H1 (cell line): ENCODE data around the gene ZGLP1. TPM values are rescaled to one million over a fixed set of nuclear protein-coding genes. Genes with fewer than 3 reads are reported as not detected.

Source experiments
- CTCF ChIA-PET: fragments of 300-600 bp; sonication (Branson Sonifier 250); formaldehyde crosslinking; loops from one replicate; lab custom pipeline; 2021; ENCODE audit not compliant: partially characterized antibody; lab: Charles Lee
- POLR2A ChIA-PET: fragments of 300-600 bp; sonication (Branson Sonifier 250); formaldehyde crosslinking; loops from one replicate; lab custom pipeline; 2021; ENCODE audit warnings: inconsistent platforms; ENCODE audit not compliant: partially characterized antibody; lab: Charles Lee
- DNase-seq, 2 experiments: peaks; one replicate each; pipeline versions ENCODE4 v3.0.0 to v3.0.0-alpha.2; 2010 to 2022; ENCODE audit warnings: low spot score in 2 of 2, low read depth in 1 of 2, mixed read lengths in 1 of 2
- FAIRE-seq: peaks from 2 replicates; lab custom pipeline; 2011; peaks lifted over from hg19 to GRCh38; lab: Jason Lieb, UNC
- H2AFZ ChIP-seq: 2 replicates; pipeline ENCODE4 v1.8.1; 2012; ENCODE audit warnings: low read length, inconsistent platforms
- H2AK5ac ChIP-seq: 2 replicates; pipeline ENCODE4 v1.6.1; 2013; ENCODE audit warnings: low read depth, low read length
- H2BK120ac ChIP-seq: replicated peaks from 2 replicates; pipeline ENCODE3; 2013; ENCODE audit warnings: low read depth, low read length, inconsistent platforms
- H2BK12ac ChIP-seq: 2 replicates; pipeline ENCODE4 v1.6.1; 2013; ENCODE audit warnings: low read depth, low read length
- H2BK15ac ChIP-seq: 2 replicates; pipeline ENCODE4 v1.6.1; 2013; ENCODE audit warnings: low read length
- H2BK20ac ChIP-seq: 2 replicates; pipeline ENCODE4 v1.6.1; 2013; ENCODE audit warnings: low read length
- H2BK5ac ChIP-seq: 2 replicates; pipeline ENCODE4 v1.6.1; 2013; ENCODE audit warnings: low read depth, low read length
- H3K14ac ChIP-seq: 2 replicates; pipeline ENCODE4 v1.6.1; 2013; ENCODE audit warnings: inconsistent platforms; ENCODE audit not compliant: insufficient read length
- H3K18ac ChIP-seq: 2 replicates; pipeline ENCODE4 v1.6.1; 2013; ENCODE audit warnings: low read length; ENCODE audit errors: extremely low read depth
- H3K23ac ChIP-seq: 2 replicates; pipeline ENCODE4 v1.6.1; 2013; ENCODE audit warnings: inconsistent platforms; ENCODE audit not compliant: insufficient read length
- H3K23me2 ChIP-seq: 2 replicates; pipeline ENCODE4 v1.6.1; 2013; ENCODE audit warnings: low read depth, low read length
- H3K27ac ChIP-seq: 2 replicates; pipeline ENCODE4 v1.6.1; 2011; ENCODE audit warnings: low read depth, low read length, inconsistent platforms
- H3K27me3 ChIP-seq, 4 experiments: replicated peaks in 1 of 4; 1 replicate in 1 of 4; 2 replicates in 3 of 4; pipeline versions ENCODE4 v1.6.1 to v1.8.1; 2011 to 2013; ENCODE audit warnings: low read length in 3 of 4, mild to moderate bottlenecking in 3 of 4, inconsistent platforms in 2 of 4, mixed read lengths in 2 of 4, moderate library complexity in 1 of 4; ENCODE audit not compliant: control insufficient read depth in 3 of 4, insufficient read depth in 3 of 4; ENCODE audit errors: extremely low read depth in 1 of 4
- H3K36me3 ChIP-seq, 4 experiments: 2 replicates each; pipeline versions ENCODE4 v1.6.1 to v1.8.1; 2011 to 2013; ENCODE audit warnings: mild to moderate bottlenecking in 4 of 4, low read length in 3 of 4, moderate library complexity in 2 of 4, control low read depth in 1 of 4, inconsistent platforms in 1 of 4; ENCODE audit not compliant: insufficient read depth in 4 of 4, control insufficient read depth in 2 of 4
- H3K4ac ChIP-seq: replicated peaks from 2 replicates; pipeline ENCODE3; 2013; ENCODE audit warnings: low read length, low read depth, mixed read lengths, inconsistent platforms; ENCODE audit not compliant: insufficient read length
- H3K4me1 ChIP-seq, 4 experiments: replicated peaks in 1 of 4; 1 replicate in 1 of 4; 2 replicates in 3 of 4; pipeline versions ENCODE4 v1.6.1 to v1.8.1; 2011 to 2013; ENCODE audit warnings: low read length in 3 of 4, inconsistent platforms in 2 of 4, mixed read lengths in 1 of 4; ENCODE audit not compliant: insufficient read depth in 4 of 4, control insufficient read depth in 3 of 4
- H3K4me2 ChIP-seq, 2 experiments: 2 replicates each; pipeline versions ENCODE4 v1.6.1 to v1.8.1; 2011 to 2013; ENCODE audit warnings: low read depth in 2 of 2, low read length in 2 of 2, control low read depth in 1 of 2, inconsistent platforms in 1 of 2, mild to moderate bottlenecking in 1 of 2; ENCODE audit not compliant: insufficient read depth in 1 of 2
- H3K4me3 ChIP-seq, 4 experiments: fragments of 200-600, 300-600 bp in 1 of 4; sonication (generic), shearing (Covaris generic), sonication (Bioruptor Twin) in 1 of 4; 2 replicates each; pipeline versions ENCODE4 v1.5.1 to v1.8.1; 2011 to 2016; ENCODE audit warnings: low read length in 4 of 4, low read depth in 3 of 4, control low read depth in 2 of 4, inconsistent platforms in 2 of 4, mild to moderate bottlenecking in 2 of 4, mixed read lengths in 1 of 4, moderate library complexity in 1 of 4; ENCODE audit not compliant: insufficient read depth in 2 of 4; ENCODE audit errors: extremely low read depth in 1 of 4
- H3K56ac ChIP-seq: replicated peaks from 2 replicates; pipeline ENCODE3; 2013; ENCODE audit warnings: low read depth, mild to moderate bottlenecking, mixed read lengths, low read length, inconsistent platforms; ENCODE audit not compliant: insufficient read length
- H3K79me1 ChIP-seq: 2 replicates; pipeline ENCODE4 v1.6.1; 2013; ENCODE audit warnings: low read depth, low read length, control low read depth
- H3K79me2 ChIP-seq, 2 experiments: 2 replicates each; pipeline versions ENCODE4 v1.6.1 to v1.8.1; 2012 to 2013; ENCODE audit warnings: low read length in 2 of 2, mild to moderate bottlenecking in 2 of 2, inconsistent platforms in 1 of 2; ENCODE audit not compliant: insufficient read depth in 2 of 2, control insufficient read depth in 1 of 2
- H3K9ac ChIP-seq, 4 experiments: replicated peaks in 1 of 4; 1 replicate in 1 of 4; 2 replicates in 3 of 4; pipeline versions ENCODE4 v1.6.1 to v1.8.1; 2011 to 2013; ENCODE audit warnings: low read depth in 3 of 4, low read length in 3 of 4, control low read depth in 2 of 4, mild to moderate bottlenecking in 2 of 4, moderate library complexity in 2 of 4, inconsistent platforms in 1 of 4; ENCODE audit errors: extremely low read depth in 1 of 4
- H3K9me3 ChIP-seq, 2 experiments: 2 replicates each; pipeline versions ENCODE4 v1.6.1 to v1.8.1; 2012 to 2013; ENCODE audit warnings: mild to moderate bottlenecking in 2 of 2, moderate library complexity in 2 of 2, control low read depth in 1 of 2, inconsistent platforms in 1 of 2, low read depth in 1 of 2, low read length in 1 of 2, mixed read lengths in 1 of 2; ENCODE audit not compliant: insufficient read depth in 2 of 2
- H4K20me1 ChIP-seq, 2 experiments: replicated peaks in 1 of 2; 2 replicates each; pipeline versions ENCODE3 to v1.8.1; 2011 to 2013; ENCODE audit warnings: inconsistent platforms in 2 of 2, low read length in 2 of 2, mild to moderate bottlenecking in 1 of 2; ENCODE audit not compliant: insufficient read depth in 2 of 2, control insufficient read depth in 1 of 2
- H4K5ac ChIP-seq: 2 replicates; pipeline ENCODE4 v1.6.1; 2013; ENCODE audit warnings: low read length, low read depth, mixed read lengths, inconsistent platforms; ENCODE audit not compliant: insufficient read length
- H4K8ac ChIP-seq: 2 replicates; pipeline ENCODE4 v1.8.0; 2013; ENCODE audit warnings: mild to moderate bottlenecking, moderate library complexity, low read length, inconsistent platforms; ENCODE audit not compliant: insufficient read depth; ENCODE audit errors: extremely low read depth
- H4K91ac ChIP-seq: replicated peaks from 2 replicates; pipeline ENCODE3; 2013; ENCODE audit warnings: low read length, mixed read lengths, inconsistent platforms; ENCODE audit not compliant: insufficient read length
- CBX5 ChIP-seq: fragments of 300-800, 300-1000 bp; sonication (generic); IDR thresholded peaks from 2 replicates; pipeline ENCODE4 v1.7.1; 2016; ENCODE audit warnings: antibody characterized with exemption, low read length, low read depth
- KDM4A ChIP-seq: IDR thresholded peaks from one replicate; pipeline ENCODE4 v1.7.1; 2012; ENCODE audit warnings: low read depth, mild to moderate bottlenecking, moderate library complexity, low read length, inconsistent platforms; ENCODE audit not compliant: severe bottlenecking
- MAFK ChIP-seq: IDR thresholded peaks from 2 replicates; pipeline ENCODE4 v1.6.1; 2012; ENCODE audit warnings: low read depth, mild to moderate bottlenecking, improper control_type of control experiment, low read length
- NANOG ChIP-seq: IDR thresholded peaks from 2 replicates; pipeline ENCODE4 v1.6.1; 2011; ENCODE audit warnings: low read length, low read depth, mild to moderate bottlenecking, inconsistent platforms; ENCODE audit not compliant: insufficient read depth, poor library complexity, severe bottlenecking
- POLR2A ChIP-seq, 2 experiments: IDR thresholded peaks; 1 replicate in 1 of 2; 2 replicates in 1 of 2; pipeline ENCODE4 v1.6.1; 2011; ENCODE audit warnings: low read depth in 2 of 2, low read length in 2 of 2, mild to moderate bottlenecking in 2 of 2; ENCODE audit errors: control extremely low read depth in 1 of 2
- POLR2AphosphoS5 ChIP-seq: IDR thresholded peaks from 2 replicates; pipeline ENCODE4 v1.6.1; 2011; ENCODE audit warnings: low read depth, low read length
- SRF ChIP-seq: IDR thresholded peaks from 2 replicates; pipeline ENCODE4 v1.6.1; 2011; ENCODE audit warnings: mild to moderate bottlenecking, low read depth, low read length, moderate library complexity
- YY1 ChIP-seq: IDR thresholded peaks from 2 replicates; pipeline ENCODE4 v1.6.1; 2011; ENCODE audit warnings: low read depth, mild to moderate bottlenecking, low read length
- whole genome bisulfite sequencing, 2 experiments: shearing (Covaris generic) in 1 of 2; methylation state at CpG; one replicate each; pipeline versions ENCODE4 v1.1.6 to v1.1.7; 2013 to 2015; ENCODE audit warnings: low lambda C conversion rate in 2 of 2, mixed read lengths in 2 of 2, inconsistent platforms in 1 of 2, low coverage in 1 of 2, missing lambda C conversion rate in 1 of 2; ENCODE audit not compliant: insufficient replicate concordance in 2 of 2, insufficient coverage in 1 of 2, insufficient read length in 1 of 2; ENCODE audit errors: extremely low coverage in 1 of 2, missing lambda C conversion rate in 1 of 2; 5-methylcytosine and 5-hydroxymethylcytosine counted together
- polyA plus RNA-seq, 7 experiments: library from polyadenylated mRNA; depleted of rRNA in 3 of 7; stranded (reverse) in 5 of 7; unstranded in 2 of 7; fragments of >200 nt in 5 of 7; fragments of 200-250 nt in 2 of 7; gene quantifications; 1 replicate in 5 of 7; 2 replicates in 1 of 7; 4 replicates in 1 of 7; pipeline versions ENCODE4 v1.2.1 to v1.2.3, GENCODE V29; 2011 to 2013; ENCODE audit warnings: missing spikeins in 2 of 7, mixed read lengths in 2 of 7
- total RNA-seq: library from RNA; stranded (reverse); fragmentation: NEBNext Ultra II Directional; extraction: Animal tissue kit (Norgen Biotek cat#: 25700); gene quantifications from 2 replicates; pipeline ENCODE4 v1.2.1, GENCODE V29; 2021

The ZGLP1 gene
- total and polyA plus RNA-seq, 2 of the 8 experiments (the other 6 are each of a cell fraction or from before 2014, with no cell fraction given) = 4.2 to 5.1 TPM

DNA sequence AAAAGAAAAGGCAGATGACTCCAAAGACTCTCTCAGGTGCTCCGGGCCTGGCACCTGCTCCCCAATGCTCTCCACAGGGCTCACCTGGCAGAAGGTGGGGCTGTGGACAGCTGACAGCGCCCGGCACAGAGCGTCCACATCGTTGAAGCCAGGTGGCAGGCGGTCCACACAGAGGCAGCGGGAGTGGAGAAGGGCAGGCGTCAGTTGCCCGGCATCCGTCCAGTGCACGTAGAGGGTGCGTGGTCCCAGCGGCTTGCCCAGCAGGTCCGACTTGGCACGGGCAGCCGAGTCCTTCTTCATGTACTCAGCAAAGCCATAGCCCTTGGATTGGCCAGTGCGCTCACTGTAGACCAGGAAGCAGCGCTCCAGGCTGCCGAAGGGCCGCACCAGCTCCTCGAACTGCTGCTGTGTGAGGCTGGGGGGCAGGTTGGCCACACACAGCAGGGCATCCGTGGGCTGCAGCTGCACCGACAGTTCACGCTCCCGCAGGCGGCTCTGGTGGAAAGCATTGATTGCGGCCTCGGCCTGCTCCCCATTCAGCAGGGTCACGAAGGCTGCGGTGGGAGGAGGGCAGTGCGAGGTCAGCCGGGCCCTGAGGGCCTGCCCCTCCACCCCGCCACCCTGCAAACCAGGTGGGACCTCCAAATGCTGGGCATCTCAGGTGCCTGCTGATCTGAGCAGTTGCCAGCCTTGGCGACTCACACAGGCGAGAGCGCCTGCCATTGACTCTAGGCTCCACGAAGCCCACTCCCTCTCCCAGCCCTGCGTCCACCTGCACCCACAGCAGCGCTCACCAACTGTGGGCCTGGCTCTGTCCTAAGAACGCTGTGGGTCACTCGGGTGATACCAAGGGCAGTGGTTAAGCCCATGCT lies 19.2 kb upstream of the ZGLP1 start:
- Histone ChIP-seq H3K56ac (no peak overlapping the region), H3K36me3 (peaks cover 29 to 57% (median 47%) of the 10 kb centered on the region in 4 experiments), H3K27me3 (no peaks in the 10 kb centered on the region), H4K5ac (no peak overlapping the region), H4K20me1 (peaks cover 9 to 19% of the 10 kb centered on the region in 2 experiments), H3K9ac (no peak overlapping the region), H2BK5ac (no peak overlapping the region; the same call in 1 of the 2 replicates), H3K79me2 (peaks cover 5 to 24% of the 10 kb centered on the region in 2 experiments), H2BK120ac (no peak overlapping the region), H3K23ac (no peak overlapping the region), H3K23me2 (peaks cover 3% of the 10 kb centered on the region), H3K4ac (no peak overlapping the region), H2AK5ac (no peak overlapping the region), H2BK12ac (no peak overlapping the region), H2BK20ac (no peak overlapping the region), H3K18ac (no peak overlapping the region), H3K27ac (no peak overlapping the region), H4K8ac (no peak overlapping the region), H3K9me3 (no peaks in the 10 kb centered on the region), H3K14ac (no peak overlapping the region), H3K4me3 (no peak overlapping the region), H3K4me1 (peaks cover 0 to 6% (median 3%) of the 10 kb centered on the region in 4 experiments; a peak in 5 of 7 replicates), H2BK15ac (no peak overlapping the region), H4K91ac (no peak overlapping the region), H3K79me1 (peaks cover 7% of the 10 kb centered on the region), H2AFZ (no peak overlapping the region), H3K4me2 (no peak overlapping the region)
- WGBS, 2 experiments = 98% methylated on average over 37 of the region's 41 CpGs; no CpG with 5 or more reads in 1 of the 2 experiments
- ChIA-PET POLR2A (interaction anchor here (0.8 to 2.5 kb wide), 4 partner anchors 12 to 69 kb away, joined by 3 to 6 read pairs (median 4); no protein-coding TSS in a partner anchor), CTCF (interaction anchor here (1.4 to 1.7 kb wide), 2 partner anchors 8 to 69 kb away, joined by 5 to 6 read pairs; no protein-coding TSS in a partner anchor)
- no peak for TF ChIP-seq KDM4A
- no peak for TF ChIP-seq MAFK
- TF ChIP-seq SRF = no peak
- TF ChIP-seq POLR2AphosphoS5 = 0 out of 2 replicates have a peak, but pooled peaks have one; percentile 10
- no peak for TF ChIP-seq YY1
- TF ChIP-seq NANOG = no peak
- no peak for TF ChIP-seq POLR2A (IDR thresholded peaks at IDR 0.05; ENCODE audit: control extremely low read depth in 1 of 2, low read depth in 2 of 2, low read length in 2 of 2)
- TF ChIP-seq CBX5 = no peak
- FAIRE-seq (no peak), DNase-seq (no peak)
